PC-3 (cell line): Measurements from ENCODE around the gene RTN1. TPM values are rescaled to one million over a fixed set of nuclear protein-coding genes. Genes with fewer than 3 reads are reported as not detected.

Experiments used
- ATAC-seq: fragments of 200-7000 bp; cut with Tn5 transposase; 2 replicates; pipeline ENCODE4 v1.9.1; 2020; ENCODE audit warnings: mild to moderate bottlenecking, moderate library complexity
- BruUV-seq: library from RNA; stranded (reverse); fragments of 400-500 nt; replicated peaks from 2 replicates; lab custom pipeline; 2021; lab: Mats Ljungman, UMichigan
- CTCF ChIA-PET: fragments of 300-600 bp; sonication (Branson Sonifier 250); formaldehyde crosslinking; loops from one replicate; lab custom pipeline; 2022; ENCODE audit warnings: antibody characterized with exemption; lab: Charles Lee
- POLR2A ChIA-PET: fragments of 300-600 bp; sonication (Branson Sonifier 250); formaldehyde crosslinking; loops from one replicate; lab custom pipeline; 2022; ENCODE audit warnings: antibody characterized with exemption; ENCODE audit not compliant: unreplicated experiment; lab: Charles Lee
- DNase-seq: peaks from one replicate; pipeline ENCODE4 v3.0.0-alpha.2; 2015
- H2AFZ ChIP-seq: fragments of 300-600 bp; sonication (generic); 2 replicates; pipeline ENCODE4 v1.6.0; 2016; ENCODE audit warnings: antibody characterized with exemption, low read length
- H3F3A ChIP-seq: fragments of 300-600 bp; sonication (generic); one replicate; pipeline ENCODE4 v1.6.0; 2017; ENCODE audit warnings: antibody characterized with exemption, low read length, control low read depth, mild to moderate bottlenecking; ENCODE audit not compliant: unreplicated experiment
- H3K27ac ChIP-seq: fragments of 300-600 bp; sonication (generic); 2 replicates; pipeline ENCODE4 v1.5.1; 2016; ENCODE audit warnings: mild to moderate bottlenecking, low read length
- H3K27me3 ChIP-seq: fragments of 300-600 bp; sonication (generic); 2 replicates; pipeline ENCODE4 v1.6.1; 2016; ENCODE audit warnings: low read length, mixed read lengths
- H3K36me3 ChIP-seq: fragments of 300-600 bp; sonication (generic); 2 replicates; pipeline ENCODE4 v1.6.1; 2016; ENCODE audit warnings: low read depth, mixed run types, low read length, mixed read lengths
- H3K4me1 ChIP-seq: fragments of 300-600 bp; sonication (generic); 2 replicates; pipeline ENCODE4 v1.5.1; 2016; ENCODE audit warnings: low read length; ENCODE audit not compliant: insufficient read depth
- H3K4me2 ChIP-seq: fragments of 300-600 bp; sonication (generic); 2 replicates; pipeline ENCODE4 v1.6.0; 2016; ENCODE audit warnings: low read length
- H3K4me3 ChIP-seq: fragments of 300-600 bp; sonication (generic); 2 replicates; pipeline ENCODE4 v1.5.1; 2016; ENCODE audit warnings: mild to moderate bottlenecking, low read length, mixed read lengths
- H3K79me2 ChIP-seq: fragments of 300-600 bp; sonication (generic); 2 replicates; pipeline ENCODE4 v1.6.1; 2017; ENCODE audit warnings: low read length, mixed read lengths
- H3K9ac ChIP-seq: fragments of 300-600 bp; sonication (generic); 2 replicates; pipeline ENCODE4 v1.6.0; 2016; ENCODE audit warnings: mild to moderate bottlenecking, low read length
- H3K9me2 ChIP-seq: fragments of 300-600 bp; sonication (generic); replicated peaks from 2 replicates; pipeline ENCODE4 v1.6.1; 2016; ENCODE audit warnings: mixed run types, low read length, mixed read lengths
- H3K9me3 ChIP-seq: fragments of 300-600 bp; sonication (generic); 2 replicates; pipeline ENCODE4 v1.6.1; 2016; ENCODE audit warnings: low read length, mixed read lengths
- H4K20me1 ChIP-seq: fragments of 300-600 bp; sonication (generic); 2 replicates; pipeline ENCODE4 v1.6.1; 2016; ENCODE audit warnings: low read length, mixed read lengths
- CTCF ChIP-seq: fragments of 300-600 bp; sonication (generic); conservative IDR thresholded peaks from 2 replicates; pipeline ENCODE4 v1.5.1; 2017; ENCODE audit warnings: antibody characterized with exemption, low read depth, mild to moderate bottlenecking, low read length
- EZH2 ChIP-seq: fragments of 300-600 bp; sonication (generic); IDR thresholded peaks from one replicate; pipeline ENCODE4 v1.6.1; 2017; ENCODE audit warnings: antibody characterized with exemption, mild to moderate bottlenecking, low read length; ENCODE audit not compliant: unreplicated experiment
- EZH2phosphoT487 ChIP-seq: fragments of 300-600 bp; sonication (generic); IDR thresholded peaks from 2 replicates; pipeline ENCODE4 v1.6.1; 2018; ENCODE audit warnings: mild to moderate bottlenecking, antibody characterized with exemption, low read length, borderline replicate concordance
- intact Hi-C: fragments of 100-400 bp; cut with micrococcal nuclease; formaldehyde crosslinking; loops from 2 replicates; pipeline ENCODE4 v1.9.0; 2023
- total RNA-seq: library from RNA; depleted of rRNA; stranded (reverse); fragments of >200 nt; gene quantifications from 2 replicates; pipeline ENCODE4 v1.2.3, GENCODE V29; 2014

The RTN1 gene
- total RNA-seq, 1 experiment from 2014 or later: not detected

- peaks cover 58% of the 10 kb centered on the region for H3K27me3 ChIP-seq
- H2AFZ ChIP-seq: no peak overlapping the region
- H3K4me1 ChIP-seq: no peaks in the 10 kb centered on the region
- no peaks in the 10 kb centered on the region for H3K9me3 ChIP-seq
- no peaks in the 10 kb centered on the region; the same call in 1 of the 2 replicates for H4K20me1 ChIP-seq
- DNase-seq (no peak), ATAC-seq (no peak)
- H3K4me3 ChIP-seq: no peak overlapping the region
- no peaks in the 10 kb centered on the region for H3K36me3 ChIP-seq
- no peak overlapping the region for H3K9ac ChIP-seq
- H3K27ac ChIP-seq: no peak overlapping the region
- no peaks in the 10 kb centered on the region for H3F3A ChIP-seq
- CTCF ChIA-PET: no interaction called here
- intact Hi-C loops: no loop called here
- H3K9me2 ChIP-seq: no peaks in the 10 kb centered on the region
- no peaks in the 10 kb centered on the region for H3K79me2 ChIP-seq
- no TSS peak for BruUV-seq
- no peak overlapping the region for H3K4me2 ChIP-seq
- TF ChIP-seq EZH2 (no peak), CTCF (no peak), EZH2phosphoT487 (no peak)
- POLR2A ChIA-PET: no interaction called here
These were observed 42.6 kb upstream of the RTN1 start for GRCh38 chr14:59913187-59913586.

GRCh38 chr14:59912443-59912842 lies 41.9 kb upstream of the RTN1 start:
- ChIA-PET POLR2A (no interaction called here), CTCF (no interaction called here)
- intact Hi-C loops: no loop called here
- Histone ChIP-seq H4K20me1 (no peaks in the 10 kb centered on the region; the same call in 1 of the 2 replicates), H2AFZ (no peak overlapping the region), H3K9ac (no peak overlapping the region), H3F3A (no peaks in the 10 kb centered on the region), H3K4me1 (no peaks in the 10 kb centered on the region), H3K36me3 (no peaks in the 10 kb centered on the region), H3K27ac (no peak overlapping the region), H3K4me2 (no peak overlapping the region), H3K79me2 (no peaks in the 10 kb centered on the region), H3K4me3 (no peak overlapping the region), H3K9me2 (no peaks in the 10 kb centered on the region), H3K9me3 (no peaks in the 10 kb centered on the region), H3K27me3 (peaks cover 57% of the 10 kb centered on the region)
- ATAC-seq: no peak
- TF ChIP-seq CTCF (no peak), EZH2 (no peak), EZH2phosphoT487 (no peak)
- no peak for DNase-seq
- BruUV-seq: no TSS peak

- no TSS peak for BruUV-seq
- H3K4me1 ChIP-seq: no peaks in the 10 kb centered on the region
- intact Hi-C loops: no loop called here
These were observed 34.6 kb upstream of the RTN1 start for GRCh38 chr14:59905188-59905587.

More at GRCh38 chr14:59905188-59905587, 34.6 kb upstream of the RTN1 start:
- Histone ChIP-seq H3K27ac (no peak overlapping the region), H3K4me2 (no peak overlapping the region), H3K9me2 (no peaks in the 10 kb centered on the region), H3K27me3 (peaks cover 50% of the 10 kb centered on the region), H3K9me3 (no peaks in the 10 kb centered on the region), H3K4me3 (no peak overlapping the region), H3K36me3 (no peaks in the 10 kb centered on the region), H4K20me1 (no peaks in the 10 kb centered on the region), H2AFZ (no peak overlapping the region), H3F3A (no peaks in the 10 kb centered on the region), H3K9ac (no peak overlapping the region), H3K79me2 (no peaks in the 10 kb centered on the region)
- peak; percentile 46 for DNase-seq
- ChIA-PET POLR2A (no interaction called here), CTCF (interaction anchor here (0.5 kb wide), 1 partner anchor 399 kb away, joined by 3 read pairs; no protein-coding TSS in a partner anchor)
- peak; percentile 59 for ATAC-seq
- TF ChIP-seq EZH2 (no peak), CTCF (no peak), EZH2phosphoT487 (no peak)
